Panc1 (cell line): ENCODE measurements around the gene GREB1L. TPM values are rescaled to one million over a fixed set of nuclear protein-coding genes. Genes with fewer than 3 reads are reported as not detected.

ENCODE experiments used
- ATAC-seq: fragments of 200-7000 bp; cut with Tn5 transposase; 2 replicates; pipeline ENCODE4 v1.9.1; 2020; ENCODE audit warnings: mild to moderate bottlenecking, moderate library complexity
- BruUV-seq: library from RNA; stranded (reverse); fragments of 400-500 nt; replicated peaks from 2 replicates; lab custom pipeline; 2021; lab: Mats Ljungman, UMichigan
- CTCF ChIA-PET: fragments of 300-600 bp; sonication (Branson Sonifier 250); formaldehyde crosslinking; loops from one replicate; lab custom pipeline; 2022; ENCODE audit warnings: antibody characterized with exemption; lab: Charles Lee
- POLR2A ChIA-PET: fragments of 300-600 bp; sonication (Branson Sonifier 250); formaldehyde crosslinking; loops from one replicate; lab custom pipeline; 2022; ENCODE audit warnings: antibody characterized with exemption; lab: Charles Lee
- DNase-seq: peaks from one replicate; pipeline ENCODE4 v3.0.0-alpha.2; 2010; ENCODE audit warnings: low read depth, low spot score
- H3K27ac ChIP-seq: 2 replicates; pipeline ENCODE4 v1.5.1; 2011; ENCODE audit warnings: mild to moderate bottlenecking, low read length, inconsistent platforms
- H3K27me3 ChIP-seq: fragments of 200-500 bp; sonication (Bioruptor generic); 2 replicates; pipeline ENCODE4 v1.6.0; 2014; ENCODE audit warnings: low read length, inconsistent platforms; ENCODE audit not compliant: control insufficient read depth, insufficient read depth
- H3K36me3 ChIP-seq: fragments of 200-500 bp; sonication (Bioruptor generic); 2 replicates; pipeline ENCODE4 v1.5.1; 2014; ENCODE audit warnings: inconsistent platforms, mild to moderate bottlenecking, low read length, moderate library complexity; ENCODE audit not compliant: control insufficient read depth, insufficient read depth
- H3K4me1 ChIP-seq: 2 replicates; pipeline ENCODE4 v1.5.1; 2011; ENCODE audit warnings: inconsistent platforms, mild to moderate bottlenecking, low read length, moderate library complexity; ENCODE audit not compliant: control insufficient read depth, insufficient read depth
- H3K4me3 ChIP-seq, 2 experiments: 2 replicates each; pipeline ENCODE4 v1.5.1; 2011 to 2012; ENCODE audit warnings: low read depth in 2 of 2, low read length in 2 of 2, mild to moderate bottlenecking in 2 of 2, inconsistent platforms in 1 of 2, moderate library complexity in 1 of 2
- H3K9me3 ChIP-seq: fragments of 200-500 bp; sonication (Bioruptor generic); 2 replicates; pipeline ENCODE4 v1.5.1; 2014; ENCODE audit warnings: low read depth, mild to moderate bottlenecking, inconsistent platforms, low read length, moderate library complexity; ENCODE audit not compliant: control insufficient read depth, insufficient read depth
- CTCF ChIP-seq: fragments of 450-650 bp; IDR thresholded peaks from 2 replicates; pipeline ENCODE4 v1.5.1; 2017; ENCODE audit warnings: mild to moderate bottlenecking
- POLR2AphosphoS5 ChIP-seq: IDR thresholded peaks from 2 replicates; pipeline ENCODE4 v1.6.1; 2012; ENCODE audit warnings: mild to moderate bottlenecking, low read depth, low read length, moderate library complexity
- SIN3A ChIP-seq: IDR thresholded peaks from 2 replicates; pipeline ENCODE4 v1.6.1; 2012; ENCODE audit warnings: low read depth, mild to moderate bottlenecking, low read length, moderate library complexity, borderline replicate concordance; ENCODE audit not compliant: insufficient read depth
- TCF7L2 ChIP-seq: IDR thresholded peaks from 2 replicates; pipeline ENCODE4 v1.6.1; 2011; ENCODE audit warnings: mild to moderate bottlenecking, low read depth, low read length, inconsistent platforms
- in situ Hi-C: cut with HindIII; loops from 2 replicates; pipeline ENCODE4 v1.10.0; 2016; ENCODE audit warnings: low sequenced_read_pairs, low pct_unique_long_range_greater_than_20kb
- intact Hi-C: fragments of 100-400 bp; cut with micrococcal nuclease; formaldehyde crosslinking; loops from one replicate; pipeline ENCODE4 v1.10.0; 2022; ENCODE audit not compliant: unreplicated experiment
- total RNA-seq: library from RNA; stranded (reverse); gene quantifications from one replicate; pipeline ENCODE4 v1.2.1, GENCODE V29; 2021; ENCODE audit not compliant: unreplicated experiment
- TF ChIP-seq, protein P1 (sequence below), 2 experiments: IDR thresholded peaks; 2 replicates each; pipeline ENCODE4 v1.6.1; 2011 to 2012; ENCODE audit warnings: low read depth in 2 of 2, control low read depth in 1 of 2, low read length in 1 of 2, mild to moderate bottlenecking in 1 of 2, moderate library complexity in 1 of 2; ENCODE audit not compliant: insufficient read depth in 1 of 2

The GREB1L gene
- total RNA-seq, 1 experiment from 2014 or later = 11.0 TPM

DNA sequence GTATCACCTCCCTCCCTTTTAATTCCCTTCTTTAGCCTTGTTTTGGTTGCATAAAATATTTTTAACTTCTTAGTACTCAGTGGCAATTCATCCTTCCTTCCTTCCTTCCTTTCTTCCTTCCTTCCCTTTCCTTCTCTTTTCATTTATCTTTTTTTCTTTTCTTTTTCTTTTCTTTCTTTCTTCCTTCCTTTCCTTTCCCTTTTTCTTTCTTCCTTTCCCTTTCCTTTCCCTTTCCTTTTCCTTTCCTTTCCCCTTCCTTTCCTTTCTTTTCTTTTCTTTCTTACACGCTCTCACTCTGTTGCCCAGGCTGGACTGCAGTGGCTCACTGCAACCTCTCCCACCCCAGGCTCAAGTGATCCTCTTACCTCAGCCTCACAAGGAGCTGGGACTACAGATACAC is 160.2 kb downstream of the GREB1L start:
- DNase-seq (no peak), ATAC-seq (no peak)
- no peaks in the 10 kb centered on the region; the same call in 1 of the 2 replicates for H3K36me3 ChIP-seq
- TF ChIP-seq POLR2AphosphoS5 (no peak), TCF7L2 (no peak), CTCF (no peak), SIN3A (no peak)
- TF ChIP-seq, protein P1, sequence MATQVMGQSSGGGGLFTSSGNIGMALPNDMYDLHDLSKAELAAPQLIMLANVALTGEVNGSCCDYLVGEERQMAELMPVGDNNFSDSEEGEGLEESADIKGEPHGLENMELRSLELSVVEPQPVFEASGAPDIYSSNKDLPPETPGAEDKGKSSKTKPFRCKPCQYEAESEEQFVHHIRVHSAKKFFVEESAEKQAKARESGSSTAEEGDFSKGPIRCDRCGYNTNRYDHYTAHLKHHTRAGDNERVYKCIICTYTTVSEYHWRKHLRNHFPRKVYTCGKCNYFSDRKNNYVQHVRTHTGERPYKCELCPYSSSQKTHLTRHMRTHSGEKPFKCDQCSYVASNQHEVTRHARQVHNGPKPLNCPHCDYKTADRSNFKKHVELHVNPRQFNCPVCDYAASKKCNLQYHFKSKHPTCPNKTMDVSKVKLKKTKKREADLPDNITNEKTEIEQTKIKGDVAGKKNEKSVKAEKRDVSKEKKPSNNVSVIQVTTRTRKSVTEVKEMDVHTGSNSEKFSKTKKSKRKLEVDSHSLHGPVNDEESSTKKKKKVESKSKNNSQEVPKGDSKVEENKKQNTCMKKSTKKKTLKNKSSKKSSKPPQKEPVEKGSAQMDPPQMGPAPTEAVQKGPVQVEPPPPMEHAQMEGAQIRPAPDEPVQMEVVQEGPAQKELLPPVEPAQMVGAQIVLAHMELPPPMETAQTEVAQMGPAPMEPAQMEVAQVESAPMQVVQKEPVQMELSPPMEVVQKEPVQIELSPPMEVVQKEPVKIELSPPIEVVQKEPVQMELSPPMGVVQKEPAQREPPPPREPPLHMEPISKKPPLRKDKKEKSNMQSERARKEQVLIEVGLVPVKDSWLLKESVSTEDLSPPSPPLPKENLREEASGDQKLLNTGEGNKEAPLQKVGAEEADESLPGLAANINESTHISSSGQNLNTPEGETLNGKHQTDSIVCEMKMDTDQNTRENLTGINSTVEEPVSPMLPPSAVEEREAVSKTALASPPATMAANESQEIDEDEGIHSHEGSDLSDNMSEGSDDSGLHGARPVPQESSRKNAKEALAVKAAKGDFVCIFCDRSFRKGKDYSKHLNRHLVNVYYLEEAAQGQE (IDR thresholded peaks at IDR 0.05; ENCODE audit: insufficient read depth in 1 of 2, low read depth in 2 of 2, low read length in 1 of 2) = no peak
- no peaks in the 10 kb centered on the region for H3K9me3 ChIP-seq
- H3K4me1 ChIP-seq = no peaks in the 10 kb centered on the region
- in situ Hi-C loops (no loop called here), intact Hi-C loops (no loop called here)
- H3K4me3 ChIP-seq = no peak overlapping the region
- CTCF ChIA-PET = no interaction called here
- POLR2A ChIA-PET = no interaction called here
- H3K27me3 ChIP-seq = no peaks in the 10 kb centered on the region
- H3K27ac ChIP-seq = no peak overlapping the region
- BruUV-seq = no TSS peak

GRCh38 chr18:21404426-21404825 is 162.4 kb downstream of the GREB1L start:
- BruUV-seq = no TSS peak
- TF ChIP-seq SIN3A (no peak), CTCF (no peak)
- H3K36me3 ChIP-seq = no peaks in the 10 kb centered on the region
- no peak overlapping the region for H3K27ac ChIP-seq
- in situ Hi-C loops (no loop called here), intact Hi-C loops (no loop called here)
- H3K4me3 ChIP-seq = no peak overlapping the region
- ChIA-PET POLR2A (no interaction called here), CTCF (no interaction called here)
- H3K4me1 ChIP-seq = no peaks in the 10 kb centered on the region
- DNase-seq = no peak
- H3K9me3 ChIP-seq = no peaks in the 10 kb centered on the region
- ATAC-seq = no peak
- no peaks in the 10 kb centered on the region for H3K27me3 ChIP-seq
